GM19463 (cell line): ENCODE measurements around the gene ANO3.
A peak's percentile ranks its signal among the peaks of the same experiment; 100 is the strongest.

Experiments used
- ATAC-seq: cut with Tn5 transposase; IDR thresholded peaks from one replicate; pipeline ENCODE4 v1.9.1; 2021; ENCODE audit warnings: mild to moderate bottlenecking, moderate library complexity; ENCODE audit not compliant: unreplicated experiment

The ANO3 gene

DNA sequence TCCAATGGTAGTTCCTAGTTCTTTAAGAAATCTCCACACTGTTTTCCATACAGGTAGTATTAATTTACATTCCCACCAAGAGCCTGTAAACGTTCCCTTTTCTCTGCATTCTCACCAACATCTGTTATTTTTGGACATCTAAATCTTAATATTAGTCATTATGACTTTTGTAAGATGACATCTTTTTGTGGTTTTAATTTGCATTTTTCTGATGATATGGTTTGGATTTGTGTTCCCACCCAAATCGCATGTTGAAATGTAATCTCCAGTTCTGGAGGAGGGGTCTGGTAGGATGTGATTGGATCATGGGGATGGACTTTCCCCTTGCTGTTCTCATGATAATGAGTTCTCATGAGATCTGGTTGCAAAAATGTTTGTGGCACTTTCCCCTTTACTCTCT lies 151.2 kb downstream of the ANO3 start:
- ATAC-seq: no peak

DNA sequence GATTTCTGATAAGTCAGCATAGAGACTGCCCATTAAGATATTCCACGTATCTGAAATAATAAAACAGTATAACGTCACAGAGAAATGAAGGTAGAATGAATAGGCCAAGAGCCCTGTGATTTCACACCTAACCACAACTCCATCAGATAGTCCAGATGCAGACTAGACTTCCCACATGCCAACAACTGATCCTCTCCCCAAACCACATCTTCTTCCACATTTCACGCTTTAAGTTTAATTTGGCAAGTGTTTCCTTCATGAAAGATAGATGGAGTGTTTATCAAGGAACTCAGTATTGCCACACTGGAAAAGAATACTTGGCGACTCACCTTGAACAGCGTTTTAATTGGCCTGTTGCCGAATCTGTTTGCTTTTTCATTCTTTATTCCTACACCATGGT lies 158.6 kb downstream of the ANO3 start:
- no peak for ATAC-seq

DNA sequence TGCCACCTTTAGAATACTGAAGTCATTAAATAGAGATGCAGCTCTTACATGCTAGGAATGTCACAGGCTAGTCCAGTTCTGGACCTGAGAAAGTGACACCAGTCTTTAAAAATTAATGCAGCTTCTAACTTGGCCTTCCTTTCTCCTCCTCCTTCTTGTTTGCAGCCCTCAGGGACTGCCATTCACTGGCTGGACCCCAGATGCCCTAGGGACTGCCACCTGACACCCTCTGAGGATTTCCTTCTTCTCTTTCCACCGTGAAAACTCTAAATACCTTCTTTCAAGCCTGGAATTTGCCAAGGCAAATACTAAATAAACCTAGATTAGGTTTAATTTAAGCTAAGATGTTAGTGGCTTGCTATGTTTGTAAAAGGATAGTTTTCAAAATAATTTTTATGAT lies 161.7 kb downstream of the ANO3 start:
- no peak for ATAC-seq

DNA sequence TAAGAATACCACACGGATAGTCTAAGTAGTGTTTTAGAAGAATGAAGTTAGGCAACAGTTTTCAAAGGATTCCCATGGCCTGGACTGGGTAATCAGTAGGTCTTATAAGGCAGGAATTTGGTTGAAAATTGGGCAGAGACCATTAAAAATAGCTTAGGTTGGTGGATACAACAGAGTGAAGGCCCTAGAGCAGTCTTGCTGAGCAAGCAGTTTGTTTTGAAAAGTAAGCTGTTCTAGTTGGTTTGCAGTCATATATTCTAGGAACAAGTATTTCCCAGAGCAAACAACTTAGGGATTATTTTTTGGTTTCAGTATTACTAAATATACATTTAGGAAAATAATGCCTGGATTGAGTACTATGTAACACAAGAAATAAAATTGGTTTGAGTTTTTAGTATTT lies 175.3 kb downstream of the ANO3 start:
- no peak for ATAC-seq

DNA sequence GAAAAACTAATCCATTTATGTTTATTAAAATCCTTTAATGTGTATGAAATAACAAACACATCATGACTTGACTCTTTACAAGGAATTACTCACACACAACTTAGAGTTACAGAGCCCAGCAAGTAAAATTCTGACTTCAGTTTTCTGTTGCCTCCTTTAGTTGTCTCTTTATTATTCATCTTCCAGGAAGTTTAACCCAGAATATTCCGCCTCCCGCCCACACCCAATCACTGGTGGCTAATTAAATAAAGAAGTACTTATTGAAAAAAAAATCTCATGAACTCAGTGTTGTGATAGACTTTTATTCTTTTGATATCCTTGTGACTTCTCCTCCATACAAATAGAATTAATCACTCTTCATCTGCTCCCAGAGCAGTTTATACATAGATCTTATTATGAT lies 178.2 kb downstream of the ANO3 start:
- no peak for ATAC-seq

DNA sequence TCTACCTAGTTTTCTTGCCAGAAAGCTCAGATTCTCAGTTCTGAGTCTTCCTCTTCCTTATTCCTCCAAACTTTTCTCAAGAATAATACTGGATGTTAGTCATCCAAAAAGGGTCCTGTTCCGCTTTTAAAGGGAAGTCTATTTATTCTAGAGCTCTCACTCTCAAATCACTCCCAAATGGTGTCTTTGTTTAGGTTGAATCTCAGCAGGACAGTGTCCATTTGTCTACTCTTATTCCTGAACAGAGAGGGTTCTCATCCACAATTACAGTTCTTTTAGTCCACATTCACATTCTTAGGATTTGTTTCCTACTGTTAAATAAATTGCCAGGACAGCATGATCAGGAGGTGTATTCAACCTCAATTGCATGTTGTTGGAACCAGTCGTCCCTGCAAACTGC lies 178.8 kb downstream of the ANO3 start:
- no peak for ATAC-seq

DNA sequence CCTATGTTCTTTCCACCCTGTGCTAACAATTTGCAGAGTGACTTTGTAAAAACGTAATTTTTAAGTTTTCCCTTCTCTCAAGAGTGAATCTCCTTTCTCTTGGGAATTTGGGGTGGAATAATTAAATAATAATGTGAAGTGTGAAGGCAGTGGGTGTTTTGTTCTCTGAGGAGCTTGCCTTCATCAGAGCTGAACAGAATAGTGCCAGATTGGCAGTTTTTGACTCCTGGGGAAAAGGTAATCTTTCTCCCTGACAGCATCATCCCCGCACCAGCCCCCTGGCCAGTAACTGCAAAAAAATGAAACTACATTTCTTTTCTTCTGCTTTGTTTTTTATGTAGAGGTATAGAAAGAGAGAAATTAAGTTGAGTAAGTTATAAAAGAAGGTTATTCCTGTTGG lies 180.3 kb downstream of the ANO3 start:
- ATAC-seq: no peak

DNA sequence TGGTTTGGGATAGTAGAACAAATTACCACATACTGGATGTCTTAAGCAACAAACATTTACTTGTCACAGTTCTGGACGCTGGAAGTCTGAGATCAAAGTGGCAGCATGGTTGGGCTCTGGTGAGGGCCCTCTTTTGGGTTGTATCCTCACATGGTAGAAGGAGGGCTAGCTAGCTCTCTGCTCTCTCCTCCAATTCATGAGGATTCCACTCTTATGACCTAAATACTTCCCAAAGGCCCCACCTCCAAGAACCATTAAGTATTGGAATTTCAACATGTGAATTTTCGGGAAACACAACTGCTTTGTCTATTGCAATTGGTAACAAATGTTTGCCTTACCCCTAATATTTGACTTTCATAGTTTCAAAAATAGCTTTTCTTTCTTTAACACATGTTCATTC lies 187.5 kb downstream of the ANO3 start:
- no peak for ATAC-seq

DNA sequence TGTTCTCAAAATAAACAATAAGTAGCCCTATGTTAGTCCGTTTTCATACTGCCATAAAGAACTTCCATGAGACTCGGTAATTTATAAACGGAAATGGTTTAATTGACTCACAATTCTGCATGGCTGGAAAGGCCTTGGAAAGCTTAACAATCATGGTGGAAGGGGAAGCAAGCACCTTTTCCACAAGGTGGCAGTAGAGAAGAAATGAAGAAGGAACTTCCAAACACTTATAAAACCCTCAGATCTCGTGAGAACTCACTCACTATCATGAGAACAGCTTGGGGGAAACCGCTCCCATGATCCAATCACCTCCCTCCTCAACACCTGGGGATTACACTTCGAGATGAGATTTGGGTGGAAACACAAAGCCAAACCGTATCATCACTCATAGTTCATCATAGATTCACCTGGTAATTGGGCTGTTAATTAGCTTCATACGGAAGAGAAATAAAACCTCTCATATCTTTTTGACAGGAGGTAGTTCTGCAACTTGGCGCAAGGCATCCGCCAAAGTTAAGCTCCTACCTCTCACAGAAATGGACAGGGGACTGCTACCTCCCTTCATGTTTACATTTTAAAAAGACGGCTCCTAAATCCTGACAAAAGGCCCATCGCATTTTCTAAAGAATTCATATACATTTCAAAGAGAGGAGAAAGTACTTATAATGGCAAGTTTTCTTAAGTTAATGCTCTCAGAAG lies 191.1 kb downstream of the ANO3 start:
- ATAC-seq: peak; percentile 48

DNA sequence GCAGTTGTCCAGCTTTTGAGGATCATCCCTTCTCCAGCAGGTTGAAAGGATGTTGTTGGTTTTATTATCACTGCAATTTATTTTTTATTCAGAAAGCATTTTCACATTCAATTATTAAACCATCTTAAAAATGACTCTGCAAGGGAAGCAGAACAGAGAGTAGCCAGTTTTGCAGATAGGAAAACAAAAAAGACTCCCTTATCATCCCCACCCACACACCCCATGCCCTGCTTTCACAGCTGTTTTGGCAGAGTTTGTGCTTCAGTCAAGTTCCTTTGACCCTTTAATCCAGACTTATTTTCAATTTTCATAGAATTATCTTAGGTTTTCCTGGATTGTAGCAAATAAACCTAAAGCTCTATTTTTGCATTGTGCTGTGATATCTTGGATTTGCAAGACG lies 195.8 kb downstream of the ANO3 start:
- no peak for ATAC-seq

DNA sequence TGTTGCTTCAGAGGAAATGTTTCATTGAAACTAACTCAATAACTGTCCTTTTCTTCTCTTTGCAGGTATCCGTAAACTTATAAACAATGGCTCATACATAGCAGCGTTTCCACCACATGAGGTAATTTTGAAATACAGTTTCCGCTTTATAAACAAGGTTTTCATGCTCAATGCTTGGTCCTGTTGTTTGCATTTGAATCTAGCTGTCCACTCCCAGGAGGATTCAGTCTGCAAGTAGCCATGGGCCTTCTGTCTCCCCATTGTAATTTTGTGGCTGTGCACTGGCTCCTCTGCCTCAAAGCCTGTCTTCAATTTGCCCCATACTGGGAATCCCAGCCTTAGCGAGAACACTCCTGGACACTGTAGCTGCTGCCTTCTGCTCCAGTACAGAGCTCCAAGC lies 205.4 kb downstream of the ANO3 start:
- ATAC-seq: no peak

DNA sequence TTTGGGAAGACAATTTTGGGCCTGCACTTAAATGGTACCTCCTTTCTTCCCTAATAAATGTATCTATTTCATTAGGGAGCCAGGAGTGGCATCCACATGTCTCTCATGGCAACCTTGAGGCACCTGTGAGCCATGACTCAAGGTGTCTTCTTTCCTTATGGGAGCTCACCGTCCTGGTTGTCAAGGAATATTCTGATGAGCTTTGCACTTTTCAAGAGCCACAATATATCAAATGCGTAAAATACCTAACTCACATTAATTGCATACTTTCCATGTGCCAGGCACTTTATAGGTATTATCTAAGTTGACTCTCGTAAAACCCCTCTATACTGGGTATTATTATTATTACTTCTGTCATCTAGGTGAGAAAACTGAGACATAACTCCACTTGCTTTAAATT lies 207.6 kb downstream of the ANO3 start:
- no peak for ATAC-seq

DNA sequence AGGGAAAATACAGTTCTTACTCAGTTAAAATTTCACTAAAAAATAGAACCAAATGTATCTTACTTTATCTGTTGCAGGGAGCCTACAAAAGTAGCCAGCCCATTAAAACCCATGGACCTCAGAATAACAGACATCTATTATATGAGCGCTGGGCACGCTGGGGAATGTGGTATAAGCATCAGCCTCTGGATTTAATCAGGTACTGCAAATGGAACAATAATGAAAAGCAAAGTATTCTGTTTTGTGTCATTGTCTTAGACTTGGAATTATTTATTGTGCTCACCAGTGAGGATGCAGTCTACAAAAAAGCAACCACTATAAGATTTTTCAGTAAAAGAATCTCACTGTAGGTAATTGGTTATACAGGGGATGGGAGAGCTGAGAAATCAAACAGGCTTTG lies 209.9 kb downstream of the ANO3 start:
- ATAC-seq: no peak

DNA sequence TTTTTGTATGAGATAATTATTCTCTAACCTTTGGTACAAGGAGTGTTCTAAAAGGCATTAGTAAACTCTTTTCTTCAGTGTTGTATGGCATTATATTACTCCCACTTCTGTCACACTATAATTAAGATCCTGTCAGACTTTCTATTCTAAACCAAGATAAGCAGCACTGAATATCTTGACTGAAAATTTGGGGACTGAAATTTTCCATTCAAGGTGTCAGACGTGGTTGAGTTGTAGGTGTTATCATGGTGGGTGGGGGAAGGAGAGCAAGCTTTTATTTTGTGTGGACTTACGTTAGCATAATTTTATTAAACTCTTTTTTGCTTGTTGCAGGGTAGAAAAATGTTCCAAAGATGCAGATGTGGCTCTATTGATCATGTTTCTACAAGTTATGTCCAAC lies 217.2 kb downstream of the ANO3 start:
- ATAC-seq: no peak

DNA sequence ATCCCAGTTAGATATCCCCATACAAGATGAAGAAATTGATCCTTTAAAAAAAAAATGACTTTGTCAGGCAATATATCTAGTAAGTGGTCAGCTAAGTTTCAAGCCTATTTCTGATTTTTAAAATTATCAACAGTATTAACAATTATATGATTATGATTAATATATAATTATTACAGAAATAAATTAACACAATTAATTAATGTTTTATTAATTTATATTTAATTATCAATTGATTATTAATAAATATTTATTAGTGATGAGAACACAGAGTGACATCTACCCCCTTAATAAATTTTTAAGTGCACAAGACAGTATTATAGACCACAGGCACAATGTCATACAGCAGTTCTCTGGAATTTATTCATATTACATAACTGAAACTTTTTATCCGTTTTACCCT lies 218.1 kb downstream of the ANO3 start:
- ATAC-seq: no peak

DNA sequence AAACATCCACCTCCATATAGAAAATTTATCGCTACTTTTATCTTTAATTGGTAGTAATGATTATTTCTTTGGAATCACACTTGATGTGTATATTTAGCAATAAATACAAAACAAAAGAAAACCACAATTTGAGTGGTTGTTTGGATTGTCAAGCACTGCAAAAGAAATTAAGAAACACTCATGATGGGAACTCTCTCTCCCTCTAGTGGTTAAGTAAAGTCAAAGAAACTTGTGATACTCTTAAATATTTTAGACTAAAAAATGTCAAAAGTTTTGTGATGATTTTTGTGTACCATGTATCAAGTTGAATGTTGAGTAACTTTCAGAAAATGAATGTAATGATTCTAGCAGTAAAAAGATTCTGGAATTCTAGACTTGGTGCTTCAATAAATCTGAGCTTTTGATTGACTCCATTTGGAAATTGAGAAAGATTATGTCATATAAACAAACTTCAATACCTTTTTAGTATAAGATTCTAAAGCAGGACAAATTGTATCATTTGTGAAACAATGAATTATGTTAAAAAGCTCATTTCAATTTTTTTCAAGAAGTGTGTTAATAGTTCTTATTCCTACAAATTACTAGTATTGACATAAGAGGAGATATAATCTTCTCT lies 219.4 kb downstream of the ANO3 start:
- ATAC-seq: no peak

DNA sequence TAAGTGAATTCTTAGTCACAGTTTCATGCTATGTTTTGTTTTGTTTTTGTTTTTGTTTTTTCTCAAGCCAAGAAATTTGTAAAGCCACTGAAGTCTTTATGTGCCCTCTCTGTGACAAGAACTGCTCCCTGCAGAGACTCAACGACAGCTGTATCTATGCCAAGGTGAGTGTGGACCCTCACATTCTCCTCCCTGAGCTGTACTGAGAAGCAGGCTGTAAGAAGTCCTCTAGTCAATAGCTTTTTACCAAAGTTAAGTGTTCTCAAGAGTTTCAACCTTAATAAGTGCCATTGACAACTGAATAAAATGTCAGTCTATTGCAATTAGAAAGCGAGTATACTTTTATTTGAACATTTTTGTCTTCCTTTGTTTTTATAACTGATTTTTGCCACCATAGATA lies 221.3 kb downstream of the ANO3 start:
- no peak for ATAC-seq

DNA sequence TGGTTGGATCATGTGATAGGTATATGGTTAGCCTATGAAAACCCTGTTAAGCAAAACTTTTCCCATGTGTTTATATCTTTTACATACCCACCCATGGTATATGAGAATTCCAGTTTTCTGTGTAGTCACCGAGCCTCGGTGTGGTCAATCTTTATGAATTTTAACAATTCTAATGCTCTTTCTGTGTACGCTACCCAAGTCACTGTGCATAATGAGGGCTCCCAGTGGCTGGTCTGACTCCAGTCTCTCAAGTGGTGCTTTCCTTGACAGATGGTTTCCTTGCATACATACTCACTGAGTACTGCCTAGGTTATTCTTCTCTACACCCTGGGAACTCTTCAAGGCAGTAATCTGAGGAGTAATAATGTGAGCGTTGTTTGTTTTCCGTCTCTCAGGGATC lies 222.5 kb downstream of the ANO3 start:
- no peak for ATAC-seq

DNA sequence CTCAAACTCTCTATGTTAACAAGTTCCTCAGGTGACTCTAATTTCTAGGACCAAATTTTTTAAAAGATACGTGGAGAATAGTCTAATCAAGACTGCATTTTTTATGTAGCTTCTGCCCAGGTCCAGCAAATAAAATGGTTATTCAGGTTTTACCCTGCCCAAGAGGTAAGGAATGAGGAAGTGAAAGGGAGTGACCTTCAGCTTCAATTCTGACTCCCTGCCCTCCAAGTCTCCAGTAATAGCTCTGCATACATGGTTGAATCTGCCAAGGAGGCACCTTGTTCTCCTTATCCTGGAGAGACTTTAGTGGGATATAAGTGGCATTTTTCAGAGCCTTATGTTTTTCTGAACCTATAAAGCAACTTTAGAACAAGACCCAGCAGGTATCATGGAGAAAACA lies 224.7 kb downstream of the ANO3 start:
- ATAC-seq: no peak

DNA sequence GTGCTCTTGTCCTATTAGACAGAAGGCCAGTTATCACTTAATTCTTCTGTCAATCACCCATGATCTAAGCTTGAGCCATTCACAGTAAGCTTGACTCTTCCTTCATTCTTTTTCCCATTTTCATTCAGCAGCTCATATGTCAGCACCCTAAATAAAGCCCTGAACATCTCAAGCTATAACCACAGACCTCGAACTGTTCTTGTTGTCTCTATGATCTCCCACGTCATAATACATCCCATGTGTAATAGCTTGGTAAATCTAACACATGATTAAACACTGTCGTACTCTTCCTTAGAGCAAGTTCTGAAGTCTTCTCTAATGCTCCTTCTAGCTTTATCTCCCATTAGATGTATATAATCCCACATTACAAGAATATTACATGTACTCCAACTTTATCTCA lies 225.7 kb downstream of the ANO3 start:
- ATAC-seq: no peak

DNA sequence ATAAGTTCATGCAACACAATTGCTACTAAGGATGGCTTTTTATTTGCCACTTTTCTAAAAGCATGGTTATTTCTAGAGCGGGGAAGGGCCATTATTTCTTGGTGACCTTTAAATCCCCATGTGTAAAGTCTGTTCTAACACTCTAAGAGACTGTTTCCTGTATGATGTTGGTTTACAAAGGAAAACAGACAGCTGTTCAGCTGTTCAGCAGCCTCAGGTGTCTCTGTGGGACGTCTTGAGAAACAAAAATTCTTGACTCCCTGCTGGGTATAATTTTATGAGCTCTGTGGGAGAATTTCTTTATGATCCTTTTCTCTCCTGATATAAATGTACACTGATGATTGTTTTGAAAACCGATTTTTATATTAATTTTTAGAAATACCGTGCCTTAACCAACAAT lies 226.3 kb downstream of the ANO3 start:
- ATAC-seq: no peak

DNA sequence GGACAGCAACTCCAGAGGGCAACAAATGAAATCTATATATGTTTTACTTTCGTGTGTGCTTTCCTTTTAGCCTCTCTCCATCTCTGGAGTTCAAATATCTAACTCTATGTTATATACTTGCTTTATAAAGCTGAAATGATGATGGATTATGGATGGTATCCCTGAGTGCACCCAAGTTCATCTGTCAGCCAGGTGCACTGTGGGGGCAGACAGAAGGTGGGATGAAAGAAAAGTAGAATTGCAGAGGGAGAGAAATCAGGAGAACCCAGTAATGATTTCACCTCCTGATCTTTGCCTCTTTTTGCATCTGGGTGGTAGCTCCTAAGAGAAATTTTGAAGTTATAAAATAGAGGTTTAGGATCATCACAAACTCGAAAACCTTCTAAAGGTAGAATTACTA lies 237.7 kb downstream of the ANO3 start:
- ATAC-seq: no peak
